ENCODE measurements around the gene ATE1.
"Not testable (repeated sequence)": the region's sequence is repeated elsewhere in the genome, so short reads cannot be mapped to it uniquely, and the experiment has no call there.

The ATE1 gene

GRCh38 chr10:121774404-121774803, 153.4 kb downstream of the ATE1 start:
- Histone ChIP-seq H3K36me3 (ENCODE audit: insufficient read depth, low read length) (no peaks in the 10 kb centered on the region), H2AFZ (ENCODE audit: low read depth, low read length) (no peak overlapping the region), H3K9me3 (ENCODE audit: low read length) (no peaks in the 10 kb centered on the region), H3K4me3 (ENCODE audit: low read length) (no peak overlapping the region), H3K4me1 (ENCODE audit: insufficient read depth, low read length) (no peaks in the 10 kb centered on the region), H3K27me3 (ENCODE audit: insufficient read depth, low read length) (no peaks in the 10 kb centered on the region)

GRCh38 chr10:121772884-121773283, 154.9 kb downstream of the ATE1 start:
- Histone ChIP-seq H3K27me3 (ENCODE audit: insufficient read depth, low read length) (no peaks in the 10 kb centered on the region), H3K36me3 (ENCODE audit: insufficient read depth, low read length) (peaks cover 2% of the 10 kb centered on the region), H3K4me1 (ENCODE audit: insufficient read depth, low read length) (no peaks in the 10 kb centered on the region), H3K9me3 (ENCODE audit: low read length) (peaks cover 4% of the 10 kb centered on the region), H3K4me3 (ENCODE audit: low read length) (no peak overlapping the region), H2AFZ (ENCODE audit: low read depth, low read length) (no peak overlapping the region)

GRCh38 chr10:121772406-121772805, 155.4 kb downstream of the ATE1 start:
- no peaks in the 10 kb centered on the region for H3K27me3 ChIP-seq (ENCODE audit: insufficient read depth, low read length)
- H3K9me3 ChIP-seq (ENCODE audit: low read length), result peaks cover 4% of the 10 kb centered on the region
- no peak overlapping the region for H2AFZ ChIP-seq (ENCODE audit: low read depth, low read length)
- H3K4me1 ChIP-seq (ENCODE audit: insufficient read depth, low read length), result no peaks in the 10 kb centered on the region
- H3K4me3 ChIP-seq (ENCODE audit: low read length), result no peak overlapping the region
- H3K36me3 ChIP-seq (ENCODE audit: insufficient read depth, low read length), result peaks cover 2% of the 10 kb centered on the region

GRCh38 chr10:121771966-121772365, 155.9 kb downstream of the ATE1 start:
- Histone ChIP-seq H3K4me1 (ENCODE audit: insufficient read depth, low read length) (no peaks in the 10 kb centered on the region), H3K36me3 (ENCODE audit: insufficient read depth, low read length) (peaks cover 2% of the 10 kb centered on the region), H2AFZ (ENCODE audit: low read depth, low read length) (no peak overlapping the region), H3K27me3 (ENCODE audit: insufficient read depth, low read length) (no peaks in the 10 kb centered on the region), H3K9me3 (ENCODE audit: low read length) (peaks cover 6% of the 10 kb centered on the region), H3K4me3 (ENCODE audit: low read length) (no peak overlapping the region)

- Histone ChIP-seq H3K4me3 (ENCODE audit: low read length) (no peak overlapping the region), H3K4me1 (ENCODE audit: insufficient read depth, low read length) (no peaks in the 10 kb centered on the region), H3K9me3 (ENCODE audit: low read length) (peaks cover 12% of the 10 kb centered on the region), H2AFZ (ENCODE audit: low read depth, low read length) (no peak overlapping the region), H3K36me3 (ENCODE audit: insufficient read depth, low read length) (peaks cover 2% of the 10 kb centered on the region), H3K27me3 (ENCODE audit: insufficient read depth, low read length) (no peaks in the 10 kb centered on the region)
Observed at GRCh38 chr10:121766426-121766825, 161.4 kb downstream of the ATE1 start.

- Histone ChIP-seq H3K36me3 (ENCODE audit: insufficient read depth, low read length) (peaks cover 4% of the 10 kb centered on the region), H3K4me1 (ENCODE audit: insufficient read depth, low read length) (no peaks in the 10 kb centered on the region), H3K9me3 (ENCODE audit: low read length) (peaks cover 20% of the 10 kb centered on the region), H3K27me3 (ENCODE audit: insufficient read depth, low read length) (no peaks in the 10 kb centered on the region), H2AFZ (ENCODE audit: low read depth, low read length) (no peak overlapping the region), H3K4me3 (ENCODE audit: low read length) (no peak overlapping the region)
Observed at GRCh38 chr10:121765204-121765603, 162.6 kb downstream of the ATE1 start.

GRCh38 chr10:121764233-121764942, 163.4 kb downstream of the ATE1 start:
- no peaks in the 10 kb centered on the region for H3K27me3 ChIP-seq (ENCODE audit: insufficient read depth, low read length)
- H3K4me1 ChIP-seq (ENCODE audit: insufficient read depth, low read length), result no peaks in the 10 kb centered on the region
- H2AFZ ChIP-seq (ENCODE audit: low read depth, low read length), result no peak overlapping the region
- H3K9me3 ChIP-seq (ENCODE audit: low read length), result peaks cover 25% of the 10 kb centered on the region
- no peak overlapping the region for H3K4me3 ChIP-seq (ENCODE audit: low read length)
- peaks cover 4% of the 10 kb centered on the region for H3K36me3 ChIP-seq (ENCODE audit: insufficient read depth, low read length)

- peaks cover 27% of the 10 kb centered on the region for H3K9me3 ChIP-seq (ENCODE audit: low read length)
- not testable (repeated sequence) for H3K4me3 ChIP-seq (ENCODE audit: low read length); H3K36me3 ChIP-seq (ENCODE audit: insufficient read depth, low read length); H3K27me3 ChIP-seq (ENCODE audit: insufficient read depth, low read length); H2AFZ ChIP-seq (ENCODE audit: low read depth, low read length); H3K4me1 ChIP-seq (ENCODE audit: insufficient read depth, low read length)
Observed at GRCh38 chr10:121757241-121757640, 170.6 kb downstream of the ATE1 start.

- not testable (repeated sequence) for H3K4me3 ChIP-seq (ENCODE audit: low read length); H2AFZ ChIP-seq (ENCODE audit: low read depth, low read length); H3K36me3 ChIP-seq (ENCODE audit: insufficient read depth, low read length); H3K4me1 ChIP-seq (ENCODE audit: insufficient read depth, low read length); H3K27me3 ChIP-seq (ENCODE audit: insufficient read depth, low read length)
- peaks cover 19% of the 10 kb centered on the region for H3K9me3 ChIP-seq (ENCODE audit: low read length)
Observed at GRCh38 chr10:121755496-121755895, 172.3 kb downstream of the ATE1 start.

GRCh38 chr10:121754666-121755065, 173.2 kb downstream of the ATE1 start:
- Histone ChIP-seq H3K9me3 (ENCODE audit: low read length) (peaks cover 12% of the 10 kb centered on the region), H3K27me3 (ENCODE audit: insufficient read depth, low read length) (no peaks in the 10 kb centered on the region), H2AFZ (ENCODE audit: low read depth, low read length) (no peak overlapping the region), H3K4me3 (ENCODE audit: low read length) (no peak overlapping the region), H3K4me1 (ENCODE audit: insufficient read depth, low read length) (peaks cover 2% of the 10 kb centered on the region), H3K36me3 (ENCODE audit: insufficient read depth, low read length) (no peaks in the 10 kb centered on the region)

- no peaks in the 10 kb centered on the region for H3K27me3 ChIP-seq (ENCODE audit: insufficient read depth, low read length)
- peaks cover 12% of the 10 kb centered on the region for H3K9me3 ChIP-seq (ENCODE audit: low read length)
- peaks cover 2% of the 10 kb centered on the region for H3K4me1 ChIP-seq (ENCODE audit: insufficient read depth, low read length)
- no peak overlapping the region for H2AFZ ChIP-seq (ENCODE audit: low read depth, low read length)
- no peaks in the 10 kb centered on the region for H3K36me3 ChIP-seq (ENCODE audit: insufficient read depth, low read length)
- H3K4me3 ChIP-seq (ENCODE audit: low read length), result no peak overlapping the region
Observed at GRCh38 chr10:121753726-121754476, 173.9 kb downstream of the ATE1 start.

GRCh38 chr10:121751191-121751760, 176.6 kb downstream of the ATE1 start:
- Histone ChIP-seq H3K9me3 (ENCODE audit: low read length) (peaks cover 8% of the 10 kb centered on the region), H2AFZ (ENCODE audit: low read depth, low read length) (no peak overlapping the region), H3K4me1 (ENCODE audit: insufficient read depth, low read length) (peaks cover 2% of the 10 kb centered on the region), H3K4me3 (ENCODE audit: low read length) (no peak overlapping the region), H3K36me3 (ENCODE audit: insufficient read depth, low read length) (no peaks in the 10 kb centered on the region), H3K27me3 (ENCODE audit: insufficient read depth, low read length) (no peaks in the 10 kb centered on the region)

- Histone ChIP-seq H3K27me3 (ENCODE audit: insufficient read depth, low read length) (no peaks in the 10 kb centered on the region), H3K9me3 (ENCODE audit: low read length) (no peaks in the 10 kb centered on the region), H3K36me3 (ENCODE audit: insufficient read depth, low read length) (peaks cover 8% of the 10 kb centered on the region), H3K4me3 (ENCODE audit: low read length) (no peak overlapping the region), H3K4me1 (ENCODE audit: insufficient read depth, low read length) (peaks cover 2% of the 10 kb centered on the region), H2AFZ (ENCODE audit: low read depth, low read length) (no peak overlapping the region)
Observed at GRCh38 chr10:121747163-121747775, 180.6 kb downstream of the ATE1 start.

All from neuron (in vitro differentiated cells).